ENCODE results near the gene PARL. TPM values are rescaled to one million over a fixed set of nuclear protein-coding genes. Genes with fewer than 3 reads are reported as not detected.

The PARL gene
- total RNA-seq, 2 donors from 2014 or later = 36.4 to 44.5 TPM

DNA sequence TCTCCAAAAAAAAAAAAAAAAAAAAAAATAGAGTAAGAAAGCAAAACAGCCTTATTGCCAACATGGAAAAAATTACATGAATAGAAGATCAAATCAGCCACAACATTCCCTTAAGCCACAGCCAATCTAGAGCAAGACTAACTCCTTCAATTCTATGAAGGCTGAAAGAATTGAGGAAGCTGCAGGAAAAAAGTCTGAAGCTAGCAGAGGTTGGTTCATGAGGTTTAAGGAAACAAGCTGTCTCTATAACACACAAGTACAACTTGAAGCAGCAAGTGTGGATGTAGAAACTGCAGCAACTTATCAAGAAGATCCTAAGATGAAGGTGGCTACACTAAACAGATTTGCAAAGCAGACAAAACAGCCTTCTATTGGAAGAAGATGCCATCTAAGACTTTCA is 9.3 kb downstream of the PARL start:
- Histone ChIP-seq H3K4me1 (ENCODE audit: control insufficient read depth in 1 of 2, low read depth in 2 of 2) (peaks cover 0 to 4% of the 10 kb centered on the region in 2 donors), H3K27ac (no peak overlapping the region), H3K27me3 (replicated peaks; ENCODE audit: insufficient read depth) (no peaks in the 10 kb centered on the region), H3K4me3 (no peak overlapping the region), H3K36me3 (no peaks in the 10 kb centered on the region), H3K9me3 (no peaks in the 10 kb centered on the region)
- DNase-seq (ENCODE audit: low spot score) (no peak), ATAC-seq (ENCODE audit: insufficient number of reproducible peaks, low FRiP score, low read depth) (no peak)
- TF ChIP-seq, protein P1, sequence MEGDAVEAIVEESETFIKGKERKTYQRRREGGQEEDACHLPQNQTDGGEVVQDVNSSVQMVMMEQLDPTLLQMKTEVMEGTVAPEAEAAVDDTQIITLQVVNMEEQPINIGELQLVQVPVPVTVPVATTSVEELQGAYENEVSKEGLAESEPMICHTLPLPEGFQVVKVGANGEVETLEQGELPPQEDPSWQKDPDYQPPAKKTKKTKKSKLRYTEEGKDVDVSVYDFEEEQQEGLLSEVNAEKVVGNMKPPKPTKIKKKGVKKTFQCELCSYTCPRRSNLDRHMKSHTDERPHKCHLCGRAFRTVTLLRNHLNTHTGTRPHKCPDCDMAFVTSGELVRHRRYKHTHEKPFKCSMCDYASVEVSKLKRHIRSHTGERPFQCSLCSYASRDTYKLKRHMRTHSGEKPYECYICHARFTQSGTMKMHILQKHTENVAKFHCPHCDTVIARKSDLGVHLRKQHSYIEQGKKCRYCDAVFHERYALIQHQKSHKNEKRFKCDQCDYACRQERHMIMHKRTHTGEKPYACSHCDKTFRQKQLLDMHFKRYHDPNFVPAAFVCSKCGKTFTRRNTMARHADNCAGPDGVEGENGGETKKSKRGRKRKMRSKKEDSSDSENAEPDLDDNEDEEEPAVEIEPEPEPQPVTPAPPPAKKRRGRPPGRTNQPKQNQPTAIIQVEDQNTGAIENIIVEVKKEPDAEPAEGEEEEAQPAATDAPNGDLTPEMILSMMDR (IDR thresholded peaks at IDR 0.05) = no peak

DNA sequence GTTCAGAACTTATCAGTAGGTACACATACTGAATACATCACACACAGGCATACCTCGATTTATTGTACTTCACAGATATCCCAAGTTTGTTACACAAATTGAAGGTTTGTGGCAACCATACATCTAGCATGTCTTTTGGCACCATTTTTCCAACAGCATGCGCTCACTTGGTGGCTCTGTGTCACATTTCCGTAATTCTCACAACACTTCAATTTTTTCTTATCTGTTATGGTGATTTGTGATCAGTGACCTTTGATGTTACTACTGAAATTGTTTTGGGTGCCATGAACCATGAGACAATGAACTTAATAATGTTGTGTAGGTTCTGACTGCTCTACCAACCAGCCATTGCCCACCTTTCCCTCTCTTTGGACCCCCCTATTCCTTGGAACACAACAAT is 10.8 kb downstream of the PARL start:
- H3K4me3 ChIP-seq = no peak overlapping the region
- no peaks in the 10 kb centered on the region for H3K27me3 ChIP-seq (replicated peaks; ENCODE audit: insufficient read depth)
- no peak overlapping the region for H3K27ac ChIP-seq
- H3K9me3 ChIP-seq = no peaks in the 10 kb centered on the region
- no peaks in the 10 kb centered on the region for H3K36me3 ChIP-seq
- TF ChIP-seq, protein P1 (IDR thresholded peaks at IDR 0.05) = no peak
- peaks cover 0 to 4% of the 10 kb centered on the region in 2 donors for H3K4me1 ChIP-seq (ENCODE audit: control insufficient read depth in 1 of 2, low read depth in 2 of 2)
- ATAC-seq (ENCODE audit: insufficient number of reproducible peaks, low FRiP score, low read depth) (no peak), DNase-seq (ENCODE audit: low spot score) (no peak)

DNA sequence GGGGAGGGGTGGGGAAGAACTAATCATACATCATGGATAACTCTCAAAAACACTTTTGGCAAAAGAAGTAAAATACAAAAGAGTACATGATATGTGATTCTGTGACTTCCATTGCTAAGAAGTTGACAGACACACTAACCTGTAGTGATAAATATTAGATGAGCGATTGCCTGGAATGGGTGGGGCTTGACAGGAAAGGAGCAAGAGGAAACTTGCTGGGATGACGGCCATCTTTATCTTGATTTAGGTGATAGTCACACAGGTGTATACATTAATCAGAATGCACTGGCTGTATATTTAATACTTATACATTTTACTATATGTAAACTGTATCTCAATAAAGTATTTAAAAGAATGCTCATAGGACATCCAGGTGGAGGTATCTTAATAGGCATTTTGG is 13.1 kb downstream of the PARL start:
- peaks cover 5% of the 10 kb centered on the region for H3K36me3 ChIP-seq
- DNase-seq (ENCODE audit: low spot score) = no peak
- ATAC-seq (ENCODE audit: insufficient number of reproducible peaks, low FRiP score, low read depth) = no peak
- no peak overlapping the region for H3K27ac ChIP-seq
- H3K9me3 ChIP-seq = no peaks in the 10 kb centered on the region
- no peaks in the 10 kb centered on the region for H3K27me3 ChIP-seq (replicated peaks; ENCODE audit: insufficient read depth)
- H3K4me1 ChIP-seq (ENCODE audit: control insufficient read depth in 1 of 2, low read depth in 2 of 2) = peaks cover 0 to 4% of the 10 kb centered on the region in 2 donors
- TF ChIP-seq, protein P1 (IDR thresholded peaks at IDR 0.05) = no peak
- no peak overlapping the region for H3K4me3 ChIP-seq

DNA sequence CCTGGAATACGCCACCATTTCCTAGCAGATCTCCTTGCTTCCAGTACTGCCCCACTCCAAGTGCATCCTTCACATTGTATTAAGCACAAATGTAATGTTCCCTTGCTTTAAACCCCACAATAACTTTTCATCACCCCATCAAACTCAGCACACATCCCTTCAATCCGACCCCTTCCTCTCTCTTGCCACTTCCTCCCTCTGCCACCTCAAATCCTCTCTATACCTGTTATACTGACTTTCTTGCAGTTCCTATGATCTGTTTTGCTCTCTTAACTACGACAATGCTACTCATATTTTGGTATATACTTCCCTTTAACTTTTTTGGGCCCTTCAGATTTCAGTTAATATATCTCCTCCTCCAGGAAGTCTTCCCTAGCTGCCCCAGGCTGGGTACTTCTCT is 14.1 kb downstream of the PARL start:
- H3K27ac ChIP-seq = no peak overlapping the region
- peaks cover 0 to 4% of the 10 kb centered on the region in 2 donors for H3K4me1 ChIP-seq (ENCODE audit: control insufficient read depth in 1 of 2, low read depth in 2 of 2)
- TF ChIP-seq, protein P1 (IDR thresholded peaks at IDR 0.05) = no peak
- DNase-seq (ENCODE audit: low spot score) = no peak
- H3K9me3 ChIP-seq = no peaks in the 10 kb centered on the region
- H3K36me3 ChIP-seq = peaks cover 7% of the 10 kb centered on the region
- H3K27me3 ChIP-seq (replicated peaks; ENCODE audit: insufficient read depth) = no peaks in the 10 kb centered on the region
- no peak for ATAC-seq (ENCODE audit: insufficient number of reproducible peaks, low FRiP score, low read depth)
- no peak overlapping the region for H3K4me3 ChIP-seq

DNA sequence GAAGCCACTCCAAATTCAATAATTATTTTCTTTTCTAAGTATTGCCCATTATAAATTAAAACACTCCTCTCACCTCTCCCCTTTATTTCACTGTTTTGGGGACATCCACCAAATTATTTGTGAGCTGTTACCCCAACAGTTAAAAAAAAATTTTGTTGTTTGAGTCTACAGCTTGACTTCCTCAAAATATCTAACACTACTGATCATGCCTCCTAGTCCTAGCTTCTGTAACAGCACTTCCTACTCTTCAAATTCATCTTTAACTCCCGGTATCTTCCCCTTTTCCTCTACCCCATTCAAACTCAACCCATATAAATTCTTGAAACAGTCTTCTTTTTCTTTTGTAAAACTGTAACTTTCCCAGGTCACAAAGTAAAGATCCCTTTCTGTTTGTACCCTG is 15.9 kb downstream of the PARL start:
- DNase-seq (ENCODE audit: low spot score) (no peak), ATAC-seq (ENCODE audit: insufficient number of reproducible peaks, low FRiP score, low read depth) (no peak)
- no peaks in the 10 kb centered on the region for H3K27me3 ChIP-seq (replicated peaks; ENCODE audit: insufficient read depth)
- TF ChIP-seq, protein P1 (IDR thresholded peaks at IDR 0.05) = no peak
- H3K36me3 ChIP-seq = peaks cover 15% of the 10 kb centered on the region
- no peaks in the 10 kb centered on the region for H3K9me3 ChIP-seq
- no peaks in the 10 kb centered on the region for H3K4me1 ChIP-seq (ENCODE audit: control insufficient read depth in 1 of 2, low read depth in 2 of 2)
- H3K27ac ChIP-seq = no peak overlapping the region
- no peak overlapping the region for H3K4me3 ChIP-seq
